DND-41 (cell line): Measurements from ENCODE around the gene RBMX.

Experiments used
- ATAC-seq: fragments of 200-7000 bp; cut with Tn5 transposase; 3 replicates; pipeline ENCODE4 v1.9.1; 2021; ENCODE audit warnings: low read depth; ENCODE audit not compliant: insufficient read depth
- DNase-seq: peaks from one replicate; pipeline ENCODE4 v3.0.0-alpha.2; 2020
- H2AFZ ChIP-seq: 2 replicates; pipeline ENCODE4 v1.6.0; 2012; ENCODE audit warnings: low read depth, low read length
- H3K27ac ChIP-seq: 2 replicates; pipeline ENCODE4 v1.5.1; 2012; ENCODE audit warnings: low read length, inconsistent platforms
- H3K27me3 ChIP-seq: fragments of 200-600 bp; sonication (generic); 2 replicates; pipeline ENCODE4 v1.6.0; 2012; ENCODE audit warnings: low read length, mild to moderate bottlenecking, inconsistent platforms; ENCODE audit not compliant: insufficient read depth, poor library complexity
- H3K36me3 ChIP-seq: 2 replicates; pipeline ENCODE4 v1.5.1; 2012; ENCODE audit warnings: low read length, inconsistent platforms; ENCODE audit not compliant: insufficient read depth
- H3K4me1 ChIP-seq: 2 replicates; pipeline ENCODE4 v1.5.1; 2012; ENCODE audit warnings: mild to moderate bottlenecking, low read length; ENCODE audit not compliant: insufficient read depth
- H3K4me2 ChIP-seq: 2 replicates; pipeline ENCODE4 v1.6.0; 2012; ENCODE audit warnings: mild to moderate bottlenecking, moderate library complexity, low read length, inconsistent platforms; ENCODE audit not compliant: insufficient read depth
- H3K4me3 ChIP-seq, 2 experiments: fragments of 200-600 bp in 1 of 2; shearing (Covaris generic) in 1 of 2; 2 replicates each; pipeline ENCODE4 v1.5.1; 2012 to 2016; ENCODE audit warnings: inconsistent platforms in 2 of 2, low read length in 2 of 2, mild to moderate bottlenecking in 2 of 2, low read depth in 1 of 2, moderate library complexity in 1 of 2
- H3K79me2 ChIP-seq: 2 replicates; pipeline ENCODE4 v1.6.0; 2012; ENCODE audit warnings: low read length, inconsistent platforms; ENCODE audit not compliant: insufficient read depth
- H3K9ac ChIP-seq: 2 replicates; pipeline ENCODE4 v1.6.0; 2012; ENCODE audit warnings: low read depth, mild to moderate bottlenecking, inconsistent platforms, low read length, moderate library complexity
- H3K9me3 ChIP-seq: 2 replicates; pipeline ENCODE4 v1.5.1; 2012; ENCODE audit warnings: low read length, moderate library complexity, mild to moderate bottlenecking, inconsistent platforms; ENCODE audit not compliant: insufficient read depth, severe bottlenecking
- H4K20me1 ChIP-seq: 2 replicates; pipeline ENCODE4 v1.6.0; 2012; ENCODE audit warnings: low read length; ENCODE audit not compliant: insufficient read depth
- EZH2 ChIP-seq: IDR thresholded peaks from 3 replicates; pipeline ENCODE4 v1.6.1; 2012; ENCODE audit warnings: borderline replicate concordance, low read depth, mild to moderate bottlenecking, moderate library complexity, low read length, inconsistent platforms; ENCODE audit not compliant: severe bottlenecking
- TF ChIP-seq, protein P1 (sequence below): IDR thresholded peaks from 2 replicates; pipeline ENCODE4 v1.5.1; 2012; ENCODE audit warnings: borderline replicate concordance, low read length, moderate library complexity, mild to moderate bottlenecking; ENCODE audit not compliant: poor library complexity, severe bottlenecking; ENCODE audit errors: extremely low read depth

The RBMX gene

DNA sequence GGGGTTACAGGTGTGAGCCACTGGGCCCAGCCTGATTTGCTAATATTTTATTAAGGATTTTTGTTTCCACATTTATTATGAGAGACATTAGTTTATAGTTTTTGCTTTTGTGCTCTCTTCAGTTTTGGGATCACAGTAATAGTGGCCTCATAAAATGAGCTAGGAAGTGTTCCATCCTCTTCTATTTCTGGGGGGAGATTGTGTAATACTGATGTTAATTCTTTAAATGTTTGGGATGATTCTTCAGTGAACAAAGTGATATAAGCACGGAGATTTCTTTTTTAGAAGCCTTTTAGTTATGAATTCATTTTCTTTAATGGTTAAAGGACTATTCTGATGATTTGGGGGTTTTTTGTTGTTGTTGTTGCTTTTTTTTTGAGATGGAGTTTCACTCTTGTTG is 41.3 kb downstream of the RBMX start:
- DNase-seq (no peak), ATAC-seq (no peak)
- no peaks in the 10 kb centered on the region for H4K20me1 ChIP-seq
- no peaks in the 10 kb centered on the region for H3K4me1 ChIP-seq
- no peak overlapping the region for H3K4me2 ChIP-seq
- no peak overlapping the region for H3K4me3 ChIP-seq
- H3K27me3 ChIP-seq: no peaks in the 10 kb centered on the region
- H3K27ac ChIP-seq: no peak overlapping the region
- H3K36me3 ChIP-seq: no peaks in the 10 kb centered on the region
- TF ChIP-seq EZH2: no peak
- TF ChIP-seq, protein P1, sequence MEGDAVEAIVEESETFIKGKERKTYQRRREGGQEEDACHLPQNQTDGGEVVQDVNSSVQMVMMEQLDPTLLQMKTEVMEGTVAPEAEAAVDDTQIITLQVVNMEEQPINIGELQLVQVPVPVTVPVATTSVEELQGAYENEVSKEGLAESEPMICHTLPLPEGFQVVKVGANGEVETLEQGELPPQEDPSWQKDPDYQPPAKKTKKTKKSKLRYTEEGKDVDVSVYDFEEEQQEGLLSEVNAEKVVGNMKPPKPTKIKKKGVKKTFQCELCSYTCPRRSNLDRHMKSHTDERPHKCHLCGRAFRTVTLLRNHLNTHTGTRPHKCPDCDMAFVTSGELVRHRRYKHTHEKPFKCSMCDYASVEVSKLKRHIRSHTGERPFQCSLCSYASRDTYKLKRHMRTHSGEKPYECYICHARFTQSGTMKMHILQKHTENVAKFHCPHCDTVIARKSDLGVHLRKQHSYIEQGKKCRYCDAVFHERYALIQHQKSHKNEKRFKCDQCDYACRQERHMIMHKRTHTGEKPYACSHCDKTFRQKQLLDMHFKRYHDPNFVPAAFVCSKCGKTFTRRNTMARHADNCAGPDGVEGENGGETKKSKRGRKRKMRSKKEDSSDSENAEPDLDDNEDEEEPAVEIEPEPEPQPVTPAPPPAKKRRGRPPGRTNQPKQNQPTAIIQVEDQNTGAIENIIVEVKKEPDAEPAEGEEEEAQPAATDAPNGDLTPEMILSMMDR: no peak
- no peak overlapping the region for H3K9ac ChIP-seq
- no peaks in the 10 kb centered on the region for H3K9me3 ChIP-seq
- H2AFZ ChIP-seq: no peak overlapping the region
- no peaks in the 10 kb centered on the region for H3K79me2 ChIP-seq

DNA sequence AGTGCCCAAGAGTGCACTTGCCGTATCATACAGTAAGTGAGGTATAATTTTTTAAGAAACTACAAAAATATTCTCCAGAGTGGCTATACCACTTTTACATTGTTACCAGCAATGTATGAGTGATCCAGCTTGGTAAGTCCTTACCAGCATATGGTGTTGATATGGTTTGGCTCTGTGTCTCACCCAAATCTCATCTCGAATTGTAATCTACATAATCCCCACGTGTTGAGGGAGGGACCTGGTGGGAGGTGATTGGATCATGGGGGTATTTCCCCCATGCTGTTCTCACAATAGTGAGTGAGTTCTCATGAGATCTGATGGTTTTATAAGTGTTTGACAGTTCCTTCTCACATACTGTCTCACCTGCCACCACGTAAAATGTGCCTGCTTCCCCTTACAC is 44.8 kb downstream of the RBMX start:
- ATAC-seq: no peak

DNA sequence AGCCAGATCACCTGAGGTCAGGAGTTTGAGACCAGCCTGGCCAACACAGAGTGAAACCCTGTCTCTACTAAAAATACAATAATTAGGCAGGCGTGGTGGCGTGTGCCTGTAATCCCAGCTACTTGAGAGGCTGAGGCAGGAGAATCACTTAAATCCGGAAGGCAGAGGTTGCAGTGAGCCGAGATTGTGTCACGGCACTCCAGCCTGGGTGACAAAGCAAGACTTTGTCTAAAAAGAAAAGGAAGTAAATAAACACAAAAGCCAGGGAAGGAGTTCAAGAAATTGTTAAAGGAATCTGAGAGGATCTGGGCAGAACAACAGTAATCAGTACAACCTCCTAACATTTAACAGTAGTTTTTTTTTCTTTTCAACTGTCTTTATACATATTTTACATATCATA is 51.1 kb downstream of the RBMX start:
- Histone ChIP-seq H3K9ac (no peak overlapping the region), H3K36me3 (no peaks in the 10 kb centered on the region), H3K4me2 (no peak overlapping the region), H3K4me1 (no peaks in the 10 kb centered on the region), H2AFZ (no peak overlapping the region), H3K27ac (no peak overlapping the region), H3K79me2 (no peaks in the 10 kb centered on the region), H3K9me3 (no peaks in the 10 kb centered on the region), H4K20me1 (no peaks in the 10 kb centered on the region), H3K4me3 (no peak overlapping the region), H3K27me3 (no peaks in the 10 kb centered on the region)
- ATAC-seq (no peak), DNase-seq (no peak)
- TF ChIP-seq, protein P1: no peak
- TF ChIP-seq EZH2: no peak

More for the DNA sequence above, 44.8 kb downstream of the RBMX start:
- Histone ChIP-seq H3K4me3 (no peak overlapping the region), H2AFZ (no peak overlapping the region), H3K36me3 (no peaks in the 10 kb centered on the region), H4K20me1 (no peaks in the 10 kb centered on the region), H3K4me1 (no peaks in the 10 kb centered on the region), H3K79me2 (no peaks in the 10 kb centered on the region), H3K27ac (no peak overlapping the region), H3K4me2 (no peak overlapping the region), H3K27me3 (no peaks in the 10 kb centered on the region), H3K9ac (no peak overlapping the region), H3K9me3 (no peaks in the 10 kb centered on the region)
- DNase-seq: no peak
- TF ChIP-seq, protein P1: no peak
- no peak for TF ChIP-seq EZH2

DNA sequence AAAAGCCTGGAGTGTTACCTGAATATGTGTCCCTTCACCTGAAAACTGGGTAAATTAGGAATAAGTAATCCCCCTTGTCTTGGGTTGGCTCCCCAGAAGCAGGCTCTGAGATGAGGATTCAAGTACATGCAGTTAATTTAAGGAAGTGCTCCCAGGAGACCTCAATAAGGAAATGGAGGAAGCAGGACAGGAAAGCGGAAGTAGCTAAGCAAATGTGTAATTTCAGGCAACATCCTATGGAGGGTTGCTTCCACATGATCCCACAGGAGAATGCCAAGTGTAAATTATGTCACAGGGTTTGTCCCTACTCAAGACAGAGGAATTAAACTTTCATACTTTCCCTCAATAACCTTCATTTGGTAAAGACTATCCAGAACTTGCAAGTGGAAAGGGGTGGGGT is 51.7 kb downstream of the RBMX start:
- Histone ChIP-seq H3K79me2 (no peaks in the 10 kb centered on the region), H3K27me3 (no peaks in the 10 kb centered on the region), H3K4me3 (no peak overlapping the region), H3K9me3 (no peaks in the 10 kb centered on the region), H2AFZ (no peak overlapping the region), H3K27ac (no peak overlapping the region), H4K20me1 (no peaks in the 10 kb centered on the region), H3K4me2 (no peak overlapping the region), H3K9ac (no peak overlapping the region), H3K36me3 (no peaks in the 10 kb centered on the region), H3K4me1 (no peaks in the 10 kb centered on the region)
- ATAC-seq (no peak), DNase-seq (no peak)
- TF ChIP-seq EZH2: no peak
- TF ChIP-seq, protein P1: no peak
